GM12878 (cell line): ENCODE data around the gene BMAL1. TPM values are rescaled to one million over a fixed set of nuclear protein-coding genes. Genes with fewer than 3 reads are reported as not detected.

ENCODE experiments used
- ATAC-seq: fragments of 200-7000 bp; cut with Tn5 transposase; 3 replicates; pipeline ENCODE4 v1.9.1; 2020; ENCODE audit warnings: mild to moderate bottlenecking, moderate library complexity
- BruUV-seq: library from RNA; stranded (reverse); fragments of 400-500 nt; replicated peaks from 2 replicates; lab custom pipeline; 2021; lab: Mats Ljungman, UMichigan
- CTCF ChIA-PET: fragments of 300-600 bp; sonication (Branson Sonifier 250); formaldehyde crosslinking; extraction: SDS; loops from one replicate; lab custom pipeline; 2021; ENCODE audit warnings: inconsistent platforms; lab: Yijun Ruan, JAX
- POLR2A ChIA-PET: fragments of 350-600 bp; formaldehyde crosslinking; extraction: SDS; loops from one replicate; lab custom pipeline; 2021; ENCODE audit warnings: inconsistent platforms; lab: Charles Lee
- RAD21 ChIA-PET: fragments of 300-600 bp; sonication (Branson Sonifier 250); formaldehyde crosslinking; loops from one replicate; lab custom pipeline; 2023; ENCODE audit warnings: antibody characterized with exemption; ENCODE audit not compliant: unreplicated experiment; lab: Charles Lee
- SMC1A ChIA-PET: fragments of 300-600 bp; sonication (Branson Sonifier 250); formaldehyde crosslinking; loops from one replicate; lab custom pipeline; 2023; ENCODE audit not compliant: unreplicated experiment, uncharacterized antibody; lab: Charles Lee
- DNase-seq: peaks from one replicate; pipeline ENCODE4 v3.0.0-alpha.2; 2011; ENCODE audit warnings: low read depth, low spot score
- FAIRE-seq: peaks from 3 replicates; lab custom pipeline; 2011; peaks lifted over from hg19 to GRCh38; lab: Jason Lieb, UNC
- H2AFZ ChIP-seq: 2 replicates; pipeline ENCODE4 v1.6.0; 2011; ENCODE audit warnings: low read depth, low read length, control low read depth; ENCODE audit not compliant: control insufficient read depth
- H3K27ac ChIP-seq: 2 replicates; pipeline ENCODE4 v1.5.1; 2011; ENCODE audit warnings: control low read depth; ENCODE audit not compliant: control insufficient read depth, insufficient read depth
- H3K27me3 ChIP-seq, 2 experiments: replicated peaks in 1 of 2; 2 replicates each; pipeline versions ENCODE4 v1.6.0 to v1.6.1; 2011; ENCODE audit warnings: low read length in 1 of 2; ENCODE audit not compliant: control insufficient read depth in 2 of 2, insufficient read depth in 2 of 2
- H3K36me3 ChIP-seq, 2 experiments: 2 replicates each; pipeline ENCODE4 v1.5.1; 2011; ENCODE audit warnings: low read length in 1 of 2; ENCODE audit not compliant: control insufficient read depth in 2 of 2, insufficient read depth in 2 of 2
- H3K4me1 ChIP-seq: 2 replicates; pipeline ENCODE4 v1.6.1; 2011; ENCODE audit warnings: mild to moderate bottlenecking, low read length, moderate library complexity, mixed read lengths; ENCODE audit not compliant: control insufficient read depth, insufficient read depth
- H3K4me2 ChIP-seq: 2 replicates; pipeline ENCODE4 v1.6.0; 2011; ENCODE audit warnings: control low read depth; ENCODE audit not compliant: control insufficient read depth, insufficient read depth
- H3K4me3 ChIP-seq: fragments of 200-600 bp; sonication (generic); 2 replicates; pipeline ENCODE4 v1.5.1; 2016
- H3K79me2 ChIP-seq: 2 replicates; pipeline ENCODE4 v1.6.0; 2011; ENCODE audit warnings: low read length; ENCODE audit not compliant: control insufficient read depth, insufficient read depth
- H3K9ac ChIP-seq: 2 replicates; pipeline ENCODE4 v1.8.0; 2011; ENCODE audit warnings: low read length, control low read depth, mixed read lengths; ENCODE audit not compliant: control insufficient read depth, insufficient read depth
- H3K9me3 ChIP-seq: replicated peaks from 3 replicates; pipeline ENCODE4 v1.5.1; 2011; ENCODE audit warnings: mild to moderate bottlenecking, low read length; ENCODE audit not compliant: control insufficient read depth, insufficient read depth
- H4K20me1 ChIP-seq: 2 replicates; pipeline ENCODE4 v1.6.0; 2011; ENCODE audit not compliant: control insufficient read depth, insufficient read depth
- ATF3 ChIP-seq: IDR thresholded peaks from 2 replicates; pipeline ENCODE4 v1.6.1; 2011; ENCODE audit warnings: low read depth, mild to moderate bottlenecking, low read length, moderate library complexity, borderline replicate concordance; ENCODE audit errors: extremely low read depth
- CEBPZ ChIP-seq: fragments of 150-350 bp; IDR thresholded peaks from 2 replicates; pipeline ENCODE4 v1.6.1; 2016; ENCODE audit warnings: low read depth, low read length
- CHD1 ChIP-seq: IDR thresholded peaks from 2 replicates; pipeline ENCODE4 v1.6.1; 2012; ENCODE audit warnings: low read depth, low read length, improper control_type of control experiment
- IRF3 ChIP-seq: fragments of 450-650 bp; IDR thresholded peaks from 2 replicates; pipeline ENCODE4 v1.6.1; 2014; ENCODE audit warnings: mild to moderate bottlenecking
- PAX5 ChIP-seq: IDR thresholded peaks from 2 replicates; pipeline ENCODE4 v1.6.1; 2011; ENCODE audit warnings: low read depth, low read length, borderline replicate concordance
- RAD51 ChIP-seq: fragments of 450-650 bp; IDR thresholded peaks from 2 replicates; pipeline ENCODE4 v1.6.1; 2016; ENCODE audit warnings: moderate library complexity, mild to moderate bottlenecking, inconsistent platforms
- SREBF2 ChIP-seq: IDR thresholded peaks from 2 replicates; pipeline ENCODE4 v1.6.1; 2012; ENCODE audit warnings: mild to moderate bottlenecking, low read length
- TARDBP ChIP-seq: IDR thresholded peaks from 2 replicates; pipeline ENCODE4 v1.6.1; 2016; ENCODE audit warnings: borderline replicate concordance
- YBX1 ChIP-seq: fragments of 450-650 bp; IDR thresholded peaks from 2 replicates; pipeline ENCODE4 v1.6.1; 2016; ENCODE audit warnings: antibody characterized with exemption
- ZBTB11 ChIP-seq: fragments of 450-650 bp; formaldehyde crosslinking; IDR thresholded peaks from 2 replicates; pipeline ENCODE4 v1.5.0; 2022; ENCODE audit warnings: mild to moderate bottlenecking, missing genetic modification characterization
- ZNF274 ChIP-seq: IDR thresholded peaks from one replicate; pipeline ENCODE4 v1.8.0; 2011; ENCODE audit not compliant: insufficient read length, insufficient read depth
- ZNF592 ChIP-seq: fragments of 450-650 bp; IDR thresholded peaks from 2 replicates; pipeline ENCODE4 v1.6.1; 2017; ENCODE audit warnings: mild to moderate bottlenecking, moderate library complexity
- WGBS: methylation state at CpG from one replicate; pipeline ENCODE4 v1.1.6; 2016; ENCODE audit warnings: low lambda C conversion rate; ENCODE audit not compliant: insufficient replicate concordance, insufficient coverage; ENCODE audit errors: missing lambda C conversion rate; 5-methylcytosine and 5-hydroxymethylcytosine counted together
- in situ Hi-C: fragments of 300-500 bp; cut with MboI; formaldehyde crosslinking; loops from 9 replicates; pipeline ENCODE4 v1.14.3; 2018; ENCODE audit warnings: mixed read lengths
- intact Hi-C: fragments of 100-400 bp; cut with micrococcal nuclease; formaldehyde crosslinking; loops from one replicate; pipeline ENCODE4 v1.14.2; 2022; ENCODE audit not compliant: unreplicated experiment
- polyA plus RNA-seq, 11 experiments: library from polyadenylated mRNA; depleted of rRNA in 4 of 11; unstranded in 6 of 11; stranded (reverse) in 5 of 11; fragments of >200 nt; fragmentation: Nextera tagmentation in 4 of 11; fragmentation: Illumina TruSeq in 1 of 11; extraction: Ambion mirVana in 4 of 11; extraction: Trizol in 1 of 11; gene quantifications; 1 replicate in 1 of 11; 2 replicates in 10 of 11; pipeline versions ENCODE4 v1.2.1 to v1.2.3, GENCODE V29; 2011 to 2016; ENCODE audit warnings: inconsistent platforms in 2 of 11, missing spikeins in 2 of 11, low read depth in 1 of 11
- total RNA-seq, 4 experiments: library from RNA; depleted of rRNA in 3 of 4; stranded (reverse); fragments of >200 nt in 3 of 4; fragmentation: Illumina TruSeq in 1 of 4; extraction: Trizol in 1 of 4; gene quantifications; 2 replicates each; pipeline versions ENCODE4 v1.2.1 to v1.2.3, GENCODE V29; 2013 to 2021

The BMAL1 gene
- total and polyA plus RNA-seq, 10 of the 15 experiments (the other 5 are each of a cell fraction or from before 2014, with no cell fraction given): 3.5 to 40.6 (median 13.6) TPM

GRCh38 chr11:13423372-13423771, 145.8 kb downstream of the BMAL1 start:
- Histone ChIP-seq H3K27ac (no peak overlapping the region), H3K79me2 (no peaks in the 10 kb centered on the region; the same call in 1 of the 2 replicates), H2AFZ (no peak overlapping the region), H3K9me3 (peaks cover 5% of the 10 kb centered on the region), H3K9ac (no peak overlapping the region), H3K4me1 (no peaks in the 10 kb centered on the region; the same call in 1 of the 2 replicates), H3K4me3 (no peak overlapping the region), H4K20me1 (no peaks in the 10 kb centered on the region), H3K36me3 (no peaks in the 10 kb centered on the region; a peak in 1 of 4 replicates), H3K27me3 (no peaks in the 10 kb centered on the region), H3K4me2 (no peak overlapping the region)
- BruUV-seq: no TSS peak
- FAIRE-seq (no peak), DNase-seq (no peak), ATAC-seq (no peak)
- RAD21 ChIA-PET: no interaction called here
- 87% methylated on average over 6 of the region's 6 CpGs for WGBS
- intact Hi-C loops (no loop called here), in situ Hi-C loops (no loop called here)
- SMC1A ChIA-PET: interaction anchor here (0.7 to 1.6 kb wide), 6 partner anchors 16 to 46 kb away, joined by 3 to 4 read pairs (median 3); no protein-coding TSS in a partner anchor
- CTCF ChIA-PET: interaction anchor here (1.0 kb wide), 1 partner anchor 80 kb away, joined by 3 read pairs; no protein-coding TSS in a partner anchor
- POLR2A ChIA-PET: no interaction called here
- TF ChIP-seq ZBTB11 (CRISPR knock-in tag) (no peak), TARDBP (no peak), IRF3 (no peak), SREBF2 (no peak), RAD51 (no peak), CHD1 (no peak), PAX5 (no peak), ZNF274 (no peak), ATF3 (no peak), CEBPZ (no peak), YBX1 (no peak), ZNF592 (no peak)
